ENCODE results near the gene TNRC6C.
"Not testable (repeated sequence)": the region's sequence is repeated elsewhere in the genome, so short reads cannot be mapped to it uniquely, and the experiment has no call there.

The TNRC6C gene

GRCh38 chr17:77962348-77962747, 3.8 kb downstream of the TNRC6C start:
- DNase-seq (ENCODE audit: low read depth): no peak
- no peak overlapping the region for H3K4me3 ChIP-seq (ENCODE audit: low read depth, low read length)
- TF ChIP-seq CTCF (IDR thresholded peaks at IDR 0.05; ENCODE audit: low read depth, low read length, missing control alignments): no peak
- in situ Hi-C loops (cut with HindIII; ENCODE audit: low sequenced_read_pairs): no loop called here

DNA sequence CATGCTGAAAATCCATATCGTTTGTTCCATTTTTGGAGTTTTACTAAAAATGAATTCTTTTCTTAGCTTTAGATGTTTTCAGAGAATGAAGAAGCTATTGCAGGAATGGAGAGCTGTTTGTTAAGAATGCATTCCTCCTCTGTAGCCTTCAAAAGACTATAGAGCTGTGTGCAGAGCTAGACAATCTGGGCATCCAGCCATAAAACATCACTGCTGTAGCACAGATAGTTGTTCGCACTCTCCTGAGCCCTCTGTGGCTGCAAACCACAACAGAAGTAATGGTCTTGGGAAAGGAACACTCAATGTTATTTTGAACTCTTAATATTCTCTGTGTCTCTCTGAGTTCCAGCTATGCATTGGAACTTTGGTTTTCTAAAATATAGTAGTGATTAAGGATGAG, 4.9 kb downstream of the TNRC6C start:
- H3K4me3 ChIP-seq (ENCODE audit: low read depth, low read length): no peak overlapping the region
- in situ Hi-C loops (cut with HindIII; ENCODE audit: low sequenced_read_pairs): no loop called here
- no peak for TF ChIP-seq CTCF (IDR thresholded peaks at IDR 0.05; ENCODE audit: low read depth, low read length, missing control alignments)
- peak; percentile 96 for DNase-seq (ENCODE audit: low read depth)

DNA sequence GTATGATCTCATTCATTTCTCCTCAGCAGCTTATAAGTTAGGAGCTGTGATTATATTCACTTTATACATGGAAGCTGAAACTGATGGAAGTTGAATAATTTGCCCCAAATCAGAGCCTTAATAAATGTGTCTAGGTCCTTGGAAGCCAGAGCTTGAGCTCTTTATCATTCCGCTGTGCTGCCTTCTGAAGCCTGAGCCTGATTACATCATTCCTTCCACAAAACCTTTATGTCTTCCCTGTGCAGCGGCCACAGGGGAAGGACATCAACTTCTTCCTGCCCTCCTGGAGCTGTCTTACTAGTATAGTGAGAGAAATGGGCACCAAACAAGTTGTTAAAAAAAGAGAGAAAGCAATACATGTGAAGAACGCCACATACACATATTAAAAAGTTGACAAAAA, 6.8 kb downstream of the TNRC6C start:
- TF ChIP-seq CTCF (IDR thresholded peaks at IDR 0.05; ENCODE audit: low read depth, low read length, missing control alignments): no peak
- no peak for DNase-seq (ENCODE audit: low read depth)
- in situ Hi-C loops (cut with HindIII; ENCODE audit: low sequenced_read_pairs): no loop called here
- H3K4me3 ChIP-seq (ENCODE audit: low read depth, low read length): no peak overlapping the region

GRCh38 chr17:77966476-77966875, 8.0 kb downstream of the TNRC6C start:
- DNase-seq (ENCODE audit: low read depth): no peak
- TF ChIP-seq CTCF (IDR thresholded peaks at IDR 0.05; ENCODE audit: low read depth, low read length, missing control alignments): no peak
- in situ Hi-C loops (cut with HindIII; ENCODE audit: low sequenced_read_pairs): no loop called here
- no peak overlapping the region for H3K4me3 ChIP-seq (ENCODE audit: low read depth, low read length)

DNA sequence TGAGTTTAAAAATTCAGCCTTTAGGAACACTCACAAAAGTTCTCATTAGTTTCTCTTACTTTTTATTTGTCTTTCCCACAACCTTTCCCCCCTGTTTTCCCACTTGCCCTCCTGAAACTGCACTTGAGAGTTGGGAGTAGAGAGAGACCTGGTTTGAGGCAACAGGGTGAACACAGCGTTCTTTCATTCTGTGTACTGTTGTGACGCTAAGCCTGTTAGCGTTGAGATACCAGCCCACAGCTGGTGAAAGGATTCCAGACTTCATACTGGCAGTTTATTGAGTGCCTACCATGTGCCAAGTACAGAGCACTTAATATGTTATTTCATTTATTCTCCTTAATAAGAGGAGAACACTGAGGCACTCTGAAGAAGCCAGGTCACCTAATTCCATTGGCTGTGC, 10.3 kb downstream of the TNRC6C start:
- H3K4me3 ChIP-seq (ENCODE audit: low read depth, low read length): no peak overlapping the region
- DNase-seq (ENCODE audit: low read depth): no peak
- TF ChIP-seq CTCF (IDR thresholded peaks at IDR 0.05; ENCODE audit: low read depth, low read length, missing control alignments): no peak
- in situ Hi-C loops (cut with HindIII; ENCODE audit: low sequenced_read_pairs): no loop called here

DNA sequence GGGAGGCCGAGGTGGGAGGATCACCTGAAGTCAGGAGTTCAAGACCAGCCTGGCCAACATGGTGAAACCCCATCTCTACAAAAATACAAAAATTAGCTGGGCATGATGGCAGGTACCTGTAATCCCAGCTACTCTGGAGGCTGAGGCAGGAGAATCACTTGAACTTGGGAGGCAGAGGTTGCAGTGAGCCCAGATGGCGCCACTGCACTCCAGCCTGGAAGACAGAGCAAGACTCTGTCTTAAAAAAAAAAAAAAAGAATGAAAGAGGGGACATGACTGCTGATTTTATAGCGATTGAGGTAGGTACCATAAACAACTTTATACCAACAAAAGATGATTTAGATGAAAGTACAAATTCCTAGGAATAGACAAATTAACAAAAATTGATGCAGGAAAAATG, 13.8 kb downstream of the TNRC6C start:
- H3K4me3 ChIP-seq (ENCODE audit: low read depth, low read length); DNase-seq (ENCODE audit: low read depth); in situ Hi-C loops (cut with HindIII; ENCODE audit: low sequenced_read_pairs): not testable (repeated sequence)

DNA sequence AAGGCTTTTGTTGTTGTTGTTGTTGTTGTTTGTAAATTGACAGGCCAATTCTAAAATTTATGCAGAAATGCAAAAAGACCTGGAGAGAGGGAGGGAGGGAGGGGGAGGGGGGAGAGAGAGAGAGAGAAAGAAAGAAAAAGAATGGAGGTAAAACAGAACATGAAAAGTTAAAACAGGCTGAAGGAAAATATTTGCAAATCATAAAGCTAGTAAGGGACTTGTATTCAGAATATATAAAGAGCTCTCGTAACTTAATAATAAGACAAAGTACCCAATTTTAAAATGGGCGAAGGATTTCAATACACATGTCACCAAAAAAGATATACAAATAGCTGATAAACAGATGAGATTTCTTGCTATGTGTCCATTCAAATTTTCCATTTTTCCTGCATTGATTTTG, 15.4 kb downstream of the TNRC6C start:
- no peak overlapping the region for H3K4me3 ChIP-seq (ENCODE audit: low read depth, low read length)
- in situ Hi-C loops (cut with HindIII; ENCODE audit: low sequenced_read_pairs): no loop called here
- TF ChIP-seq CTCF (IDR thresholded peaks at IDR 0.05; ENCODE audit: low read depth, low read length, missing control alignments): no peak
- no peak for DNase-seq (ENCODE audit: low read depth)
